Breast epithelium (tissue), 3 donors: ENCODE measurements around the gene DTX2.
"Not testable (repeated sequence)": the region's sequence is repeated elsewhere in the genome, so short reads cannot be mapped to it uniquely, and the experiment has no call there.

Experiments used
- POLR2AphosphoS5 ChIP-seq, 3 donors: sonication (generic); formaldehyde crosslinking; IDR thresholded peaks; one replicate each; pipeline ENCODE4 v1.6.1; 2017; ENCODE audit warnings: antibody characterized with exemption in 3 of 3
- TF ChIP-seq, protein P1 (sequence below), 3 donors: fragments of 450-650 bp; IDR thresholded peaks; one replicate each; pipeline ENCODE4 v1.5.1; 2016 to 2017; ENCODE audit warnings: antibody characterized with exemption in 3 of 3, mild to moderate bottlenecking in 3 of 3, moderate library complexity in 3 of 3

DNA sequence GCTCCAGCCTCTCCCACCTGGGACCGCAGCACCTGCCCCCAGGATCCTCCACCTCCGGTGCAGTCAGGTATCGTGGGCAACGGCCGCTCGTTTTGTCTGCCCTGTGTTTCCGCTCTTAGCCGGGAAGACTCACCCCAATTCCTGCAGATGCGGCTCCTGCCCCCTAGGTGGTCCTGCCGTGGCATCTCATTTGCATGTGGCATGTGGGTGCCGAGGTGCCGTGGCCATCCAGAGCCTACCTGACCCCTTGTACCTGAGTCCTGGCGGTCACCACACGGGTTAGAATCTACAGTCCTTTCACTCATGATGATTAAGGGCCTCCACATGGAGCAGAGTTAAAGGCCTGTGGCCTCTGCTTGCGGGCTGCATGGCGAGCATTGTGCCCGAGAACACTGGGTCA is 21.6 kb downstream of the DTX2 start:
- TF ChIP-seq, protein P1, sequence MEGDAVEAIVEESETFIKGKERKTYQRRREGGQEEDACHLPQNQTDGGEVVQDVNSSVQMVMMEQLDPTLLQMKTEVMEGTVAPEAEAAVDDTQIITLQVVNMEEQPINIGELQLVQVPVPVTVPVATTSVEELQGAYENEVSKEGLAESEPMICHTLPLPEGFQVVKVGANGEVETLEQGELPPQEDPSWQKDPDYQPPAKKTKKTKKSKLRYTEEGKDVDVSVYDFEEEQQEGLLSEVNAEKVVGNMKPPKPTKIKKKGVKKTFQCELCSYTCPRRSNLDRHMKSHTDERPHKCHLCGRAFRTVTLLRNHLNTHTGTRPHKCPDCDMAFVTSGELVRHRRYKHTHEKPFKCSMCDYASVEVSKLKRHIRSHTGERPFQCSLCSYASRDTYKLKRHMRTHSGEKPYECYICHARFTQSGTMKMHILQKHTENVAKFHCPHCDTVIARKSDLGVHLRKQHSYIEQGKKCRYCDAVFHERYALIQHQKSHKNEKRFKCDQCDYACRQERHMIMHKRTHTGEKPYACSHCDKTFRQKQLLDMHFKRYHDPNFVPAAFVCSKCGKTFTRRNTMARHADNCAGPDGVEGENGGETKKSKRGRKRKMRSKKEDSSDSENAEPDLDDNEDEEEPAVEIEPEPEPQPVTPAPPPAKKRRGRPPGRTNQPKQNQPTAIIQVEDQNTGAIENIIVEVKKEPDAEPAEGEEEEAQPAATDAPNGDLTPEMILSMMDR (IDR thresholded peaks at IDR 0.05) = not testable (repeated sequence)
- not testable (repeated sequence) for TF ChIP-seq POLR2AphosphoS5 (IDR thresholded peaks at IDR 0.05)
